Lower leg skin (tissue), 3 donors: Measurements from ENCODE around the gene ASCC1.

ENCODE experiments used
- POLR2A ChIP-seq, 2 donors: fragments of 450-650 bp; IDR thresholded peaks; one replicate each; pipeline ENCODE4 v1.6.1; 2016 to 2017; ENCODE audit warnings: antibody characterized with exemption in 2 of 2, mild to moderate bottlenecking in 1 of 2, moderate library complexity in 1 of 2
- TF ChIP-seq, protein P1 (sequence below), 3 donors: fragments of 450-650 bp; IDR thresholded peaks; one replicate each; pipeline ENCODE4 v1.5.1; 2016; ENCODE audit warnings: antibody characterized with exemption in 3 of 3, mild to moderate bottlenecking in 3 of 3, moderate library complexity in 2 of 3

- TF ChIP-seq, protein P1, sequence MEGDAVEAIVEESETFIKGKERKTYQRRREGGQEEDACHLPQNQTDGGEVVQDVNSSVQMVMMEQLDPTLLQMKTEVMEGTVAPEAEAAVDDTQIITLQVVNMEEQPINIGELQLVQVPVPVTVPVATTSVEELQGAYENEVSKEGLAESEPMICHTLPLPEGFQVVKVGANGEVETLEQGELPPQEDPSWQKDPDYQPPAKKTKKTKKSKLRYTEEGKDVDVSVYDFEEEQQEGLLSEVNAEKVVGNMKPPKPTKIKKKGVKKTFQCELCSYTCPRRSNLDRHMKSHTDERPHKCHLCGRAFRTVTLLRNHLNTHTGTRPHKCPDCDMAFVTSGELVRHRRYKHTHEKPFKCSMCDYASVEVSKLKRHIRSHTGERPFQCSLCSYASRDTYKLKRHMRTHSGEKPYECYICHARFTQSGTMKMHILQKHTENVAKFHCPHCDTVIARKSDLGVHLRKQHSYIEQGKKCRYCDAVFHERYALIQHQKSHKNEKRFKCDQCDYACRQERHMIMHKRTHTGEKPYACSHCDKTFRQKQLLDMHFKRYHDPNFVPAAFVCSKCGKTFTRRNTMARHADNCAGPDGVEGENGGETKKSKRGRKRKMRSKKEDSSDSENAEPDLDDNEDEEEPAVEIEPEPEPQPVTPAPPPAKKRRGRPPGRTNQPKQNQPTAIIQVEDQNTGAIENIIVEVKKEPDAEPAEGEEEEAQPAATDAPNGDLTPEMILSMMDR (IDR thresholded peaks at IDR 0.05), result no peak
- no peak for TF ChIP-seq POLR2A (IDR thresholded peaks at IDR 0.05)
Measured at GRCh38 chr10:72050873-72051272, 165.2 kb downstream of the ASCC1 start.
